ENCODE measurements around the gene UNC45A.
A peak's percentile ranks its signal among the peaks of the same experiment; 100 is the strongest.

Gene UNC45A

GRCh38 chr15:90954712-90955623 lies 19.9 kb downstream of the UNC45A start, which contains the start of gene RCCD1:
Gene RCCD1, plus strand, starts transcription at chr15:90954884. Its CDS starts 1,851 bp downstream, at chr15:90956735.
- Mint-ChIP-seq H3K36me3 (peaks cover 30 to 43% of the 10 kb centered on the region in 2 donors), H3K27me3 (no peaks in the 10 kb centered on the region), H3K4me3 (peak within 1 kb of the TSS; percentile 87 to 96), H3K27ac (peak within 1 kb of the TSS; percentile 98), H3K4me1 (peaks cover 12 to 27% of the 10 kb centered on the region in 2 donors), H3K9me3 (no peaks in the 10 kb centered on the region)
- ATAC-seq (replicated peaks), result peak; percentile 94 to 96
- DNase-seq, result peak; percentile 91

- Mint-ChIP-seq H3K27me3 (no peaks in the 10 kb centered on the region), H3K27ac (no peak overlapping the region), H3K36me3 (peaks cover 32 to 47% of the 10 kb centered on the region in 2 donors), H3K4me3 (peak overlapping the region; percentile 87 to 96), H3K9me3 (no peaks in the 10 kb centered on the region), H3K4me1 (peaks cover 12 to 27% of the 10 kb centered on the region in 2 donors)
- DNase-seq, result no peak
- no peak for ATAC-seq (replicated peaks)
These were observed 20.7 kb downstream of the UNC45A start for GRCh38 chr15:90955624-90956273.

GRCh38 chr15:90956274-90957030 lies 21.4 kb downstream of the UNC45A start:
- Mint-ChIP-seq H3K4me3 (peak overlapping the region; percentile 76 to 96), H3K27me3 (no peaks in the 10 kb centered on the region), H3K9me3 (no peaks in the 10 kb centered on the region), H3K4me1 (peaks cover 12 to 27% of the 10 kb centered on the region in 2 donors), H3K27ac (peak overlapping the region; percentile 51), H3K36me3 (peaks cover 37 to 51% of the 10 kb centered on the region in 2 donors)
- DNase-seq (no peak), ATAC-seq (replicated peaks) (peak; percentile 14 to 28)

GRCh38 chr15:90957031-90957790 lies 22.1 kb downstream of the UNC45A start:
- no peak for ATAC-seq (replicated peaks)
- peak overlapping the region; percentile 53 to 96 for H3K4me3 Mint-ChIP-seq
- DNase-seq, result no peak
- H3K9me3 Mint-ChIP-seq, result no peaks in the 10 kb centered on the region
- H3K36me3 Mint-ChIP-seq, result peaks cover 38 to 52% of the 10 kb centered on the region in 2 donors
- H3K27ac Mint-ChIP-seq, result peak overlapping the region; percentile 37
- H3K4me1 Mint-ChIP-seq, result peaks cover 12 to 27% of the 10 kb centered on the region in 2 donors
- H3K27me3 Mint-ChIP-seq, result no peaks in the 10 kb centered on the region

GRCh38 chr15:90957791-90958190 lies 22.7 kb downstream of the UNC45A start:
- H3K27ac Mint-ChIP-seq, result peak overlapping the region; percentile 37

GRCh38 chr15:90959028-90959595 lies 24.0 kb downstream of the UNC45A start:
- Mint-ChIP-seq H3K36me3 (peaks cover 29 to 48% of the 10 kb centered on the region in 2 donors), H3K4me3 (no peak overlapping the region), H3K9me3 (no peaks in the 10 kb centered on the region), H3K27me3 (no peaks in the 10 kb centered on the region), H3K4me1 (peaks cover 9 to 23% of the 10 kb centered on the region in 2 donors), H3K27ac (no peak overlapping the region)
- DNase-seq, result no peak
- ATAC-seq (replicated peaks), result no peak

More at GRCh38 chr15:90957791-90958190, 22.7 kb downstream of the UNC45A start:
- peaks cover 12 to 27% of the 10 kb centered on the region in 2 donors for H3K4me1 Mint-ChIP-seq
- ATAC-seq (replicated peaks) (no peak), DNase-seq (no peak)
- H3K4me3 Mint-ChIP-seq, result peak overlapping the region; percentile 48 to 53
- peaks cover 33 to 50% of the 10 kb centered on the region in 2 donors for H3K36me3 Mint-ChIP-seq
- H3K9me3 Mint-ChIP-seq, result no peaks in the 10 kb centered on the region
- H3K27me3 Mint-ChIP-seq, result no peaks in the 10 kb centered on the region

- ATAC-seq (replicated peaks) (no peak), DNase-seq (no peak)
- Mint-ChIP-seq H3K36me3 (peaks cover 29 to 44% of the 10 kb centered on the region in 2 donors), H3K4me3 (no peak overlapping the region), H3K4me1 (peaks cover 7 to 16% of the 10 kb centered on the region in 2 donors), H3K27me3 (no peaks in the 10 kb centered on the region), H3K27ac (no peak overlapping the region), H3K9me3 (no peaks in the 10 kb centered on the region)
These were observed 24.8 kb downstream of the UNC45A start for GRCh38 chr15:90959894-90960293.

- Mint-ChIP-seq H3K4me1 (peaks cover 7 to 10% of the 10 kb centered on the region in 2 donors), H3K4me3 (no peak overlapping the region), H3K9me3 (no peaks in the 10 kb centered on the region), H3K27ac (no peak overlapping the region), H3K27me3 (no peaks in the 10 kb centered on the region), H3K36me3 (peaks cover 29 to 49% of the 10 kb centered on the region in 2 donors)
- ATAC-seq (replicated peaks) (no peak), DNase-seq (no peak)
These were observed 25.4 kb downstream of the UNC45A start for GRCh38 chr15:90960298-90961091.

- H3K27me3 Mint-ChIP-seq, result no peaks in the 10 kb centered on the region
- H3K4me1 Mint-ChIP-seq, result peaks cover 3 to 5% of the 10 kb centered on the region in 2 donors
- DNase-seq (no peak), ATAC-seq (replicated peaks) (no peak)
- H3K4me3 Mint-ChIP-seq, result no peak overlapping the region
- peaks cover 29 to 54% of the 10 kb centered on the region in 2 donors for H3K36me3 Mint-ChIP-seq
- no peaks in the 10 kb centered on the region for H3K9me3 Mint-ChIP-seq
- H3K27ac Mint-ChIP-seq, result no peak overlapping the region
These were observed 26.9 kb downstream of the UNC45A start for GRCh38 chr15:90962021-90962420.

GRCh38 chr15:90966262-90966661 lies 31.2 kb downstream of the UNC45A start:
- no peak for ATAC-seq (replicated peaks)
- DNase-seq, result no peak

GRCh38 chr15:90967206-90967605 lies 32.1 kb downstream of the UNC45A start:
- DNase-seq, result no peak
- Mint-ChIP-seq H3K27me3 (no peaks in the 10 kb centered on the region), H3K27ac (no peak overlapping the region), H3K4me3 (no peak overlapping the region), H3K36me3 (peaks cover 9 to 31% of the 10 kb centered on the region in 2 donors), H3K9me3 (no peaks in the 10 kb centered on the region), H3K4me1 (no peaks in the 10 kb centered on the region)
- no peak for ATAC-seq (replicated peaks)

More at GRCh38 chr15:90966262-90966661, 31.2 kb downstream of the UNC45A start:
- peaks cover 16 to 40% of the 10 kb centered on the region in 2 donors for H3K36me3 Mint-ChIP-seq
- H3K27ac Mint-ChIP-seq, result no peak overlapping the region
- no peaks in the 10 kb centered on the region for H3K9me3 Mint-ChIP-seq
- no peaks in the 10 kb centered on the region for H3K4me1 Mint-ChIP-seq
- H3K27me3 Mint-ChIP-seq, result no peaks in the 10 kb centered on the region
- no peak overlapping the region for H3K4me3 Mint-ChIP-seq

GRCh38 chr15:90968434-90968833 lies 33.3 kb downstream of the UNC45A start:
- H3K9me3 Mint-ChIP-seq, result no peaks in the 10 kb centered on the region
- H3K36me3 Mint-ChIP-seq, result peaks cover 4 to 23% of the 10 kb centered on the region in 2 donors
- ATAC-seq (replicated peaks), result no peak
- no peak for DNase-seq
- H3K4me1 Mint-ChIP-seq, result no peaks in the 10 kb centered on the region
- peak overlapping the region; percentile 25 for H3K27ac Mint-ChIP-seq
- no peak overlapping the region for H3K4me3 Mint-ChIP-seq
- H3K27me3 Mint-ChIP-seq, result no peaks in the 10 kb centered on the region

Data from stimulated activated naive B cell treated with anti-CD40 and anti-IgM and Interleukin-4, amounts not matched to agents 10 μg/mL and 1 μg/mL and 100 μg/mL, for 72 hours (primary cell).